Measurements from ENCODE around the gene DISP2. TPM values are rescaled to one million over a fixed set of nuclear protein-coding genes. Genes with fewer than 3 reads are reported as not detected.
A peak's percentile ranks its signal among the peaks of the same experiment; 100 is the strongest.

DISP2 gene
- total and polyA plus RNA-seq, 9 of the 15 experiments (the other 6 are each of a cell fraction or from before 2014, with no cell fraction given), result 0.06 to 0.89 (median 0.15) TPM; not detected in 1

DNA sequence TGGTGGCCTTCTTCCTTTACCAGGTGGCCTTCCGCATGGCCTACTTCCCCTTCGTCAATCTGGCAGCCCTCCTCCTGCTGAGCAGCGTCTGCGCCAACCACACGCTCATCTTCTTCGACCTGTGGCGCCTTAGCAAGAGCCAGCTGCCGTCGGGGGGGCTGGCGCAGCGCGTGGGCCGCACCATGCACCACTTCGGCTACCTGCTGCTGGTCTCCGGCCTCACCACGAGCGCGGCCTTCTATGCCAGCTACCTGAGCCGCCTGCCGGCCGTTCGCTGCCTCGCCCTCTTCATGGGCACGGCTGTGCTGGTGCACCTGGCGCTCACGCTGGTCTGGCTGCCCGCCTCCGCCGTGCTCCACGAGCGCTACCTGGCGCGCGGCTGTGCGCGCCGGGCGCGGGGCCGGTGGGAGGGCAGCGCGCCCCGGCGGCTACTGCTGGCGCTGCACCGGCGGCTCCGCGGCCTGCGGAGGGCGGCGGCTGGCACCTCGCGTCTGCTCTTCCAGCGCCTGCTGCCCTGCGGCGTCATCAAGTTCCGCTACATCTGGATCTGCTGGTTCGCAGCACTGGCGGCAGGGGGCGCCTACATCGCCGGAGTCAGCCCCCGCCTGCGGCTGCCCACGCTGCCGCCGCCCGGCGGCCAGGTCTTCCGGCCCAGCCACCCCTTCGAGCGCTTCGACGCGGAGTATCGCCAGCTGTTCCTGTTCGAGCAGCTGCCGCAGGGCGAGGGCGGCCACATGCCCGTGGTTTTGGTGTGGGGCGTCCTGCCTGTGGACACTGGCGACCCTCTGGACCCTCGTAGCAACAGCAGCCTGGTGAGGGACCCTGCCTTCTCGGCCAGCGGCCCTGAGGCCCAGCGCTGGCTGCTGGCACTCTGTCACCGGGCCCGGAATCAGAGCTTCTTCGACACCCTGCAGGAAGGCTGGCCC, 9.9 kb downstream of the DISP2 start (continued):
- TF ChIP-seq, protein P1, sequence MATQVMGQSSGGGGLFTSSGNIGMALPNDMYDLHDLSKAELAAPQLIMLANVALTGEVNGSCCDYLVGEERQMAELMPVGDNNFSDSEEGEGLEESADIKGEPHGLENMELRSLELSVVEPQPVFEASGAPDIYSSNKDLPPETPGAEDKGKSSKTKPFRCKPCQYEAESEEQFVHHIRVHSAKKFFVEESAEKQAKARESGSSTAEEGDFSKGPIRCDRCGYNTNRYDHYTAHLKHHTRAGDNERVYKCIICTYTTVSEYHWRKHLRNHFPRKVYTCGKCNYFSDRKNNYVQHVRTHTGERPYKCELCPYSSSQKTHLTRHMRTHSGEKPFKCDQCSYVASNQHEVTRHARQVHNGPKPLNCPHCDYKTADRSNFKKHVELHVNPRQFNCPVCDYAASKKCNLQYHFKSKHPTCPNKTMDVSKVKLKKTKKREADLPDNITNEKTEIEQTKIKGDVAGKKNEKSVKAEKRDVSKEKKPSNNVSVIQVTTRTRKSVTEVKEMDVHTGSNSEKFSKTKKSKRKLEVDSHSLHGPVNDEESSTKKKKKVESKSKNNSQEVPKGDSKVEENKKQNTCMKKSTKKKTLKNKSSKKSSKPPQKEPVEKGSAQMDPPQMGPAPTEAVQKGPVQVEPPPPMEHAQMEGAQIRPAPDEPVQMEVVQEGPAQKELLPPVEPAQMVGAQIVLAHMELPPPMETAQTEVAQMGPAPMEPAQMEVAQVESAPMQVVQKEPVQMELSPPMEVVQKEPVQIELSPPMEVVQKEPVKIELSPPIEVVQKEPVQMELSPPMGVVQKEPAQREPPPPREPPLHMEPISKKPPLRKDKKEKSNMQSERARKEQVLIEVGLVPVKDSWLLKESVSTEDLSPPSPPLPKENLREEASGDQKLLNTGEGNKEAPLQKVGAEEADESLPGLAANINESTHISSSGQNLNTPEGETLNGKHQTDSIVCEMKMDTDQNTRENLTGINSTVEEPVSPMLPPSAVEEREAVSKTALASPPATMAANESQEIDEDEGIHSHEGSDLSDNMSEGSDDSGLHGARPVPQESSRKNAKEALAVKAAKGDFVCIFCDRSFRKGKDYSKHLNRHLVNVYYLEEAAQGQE (IDR thresholded peaks at IDR 0.05; ENCODE audit: borderline replicate concordance), result peak; percentile 74
- TF ChIP-seq, protein P1 (CRISPR knock-in tag; IDR thresholded peaks at IDR 0.05; ENCODE audit: low read depth), result no peak
- TF ChIP-seq, protein P2, sequence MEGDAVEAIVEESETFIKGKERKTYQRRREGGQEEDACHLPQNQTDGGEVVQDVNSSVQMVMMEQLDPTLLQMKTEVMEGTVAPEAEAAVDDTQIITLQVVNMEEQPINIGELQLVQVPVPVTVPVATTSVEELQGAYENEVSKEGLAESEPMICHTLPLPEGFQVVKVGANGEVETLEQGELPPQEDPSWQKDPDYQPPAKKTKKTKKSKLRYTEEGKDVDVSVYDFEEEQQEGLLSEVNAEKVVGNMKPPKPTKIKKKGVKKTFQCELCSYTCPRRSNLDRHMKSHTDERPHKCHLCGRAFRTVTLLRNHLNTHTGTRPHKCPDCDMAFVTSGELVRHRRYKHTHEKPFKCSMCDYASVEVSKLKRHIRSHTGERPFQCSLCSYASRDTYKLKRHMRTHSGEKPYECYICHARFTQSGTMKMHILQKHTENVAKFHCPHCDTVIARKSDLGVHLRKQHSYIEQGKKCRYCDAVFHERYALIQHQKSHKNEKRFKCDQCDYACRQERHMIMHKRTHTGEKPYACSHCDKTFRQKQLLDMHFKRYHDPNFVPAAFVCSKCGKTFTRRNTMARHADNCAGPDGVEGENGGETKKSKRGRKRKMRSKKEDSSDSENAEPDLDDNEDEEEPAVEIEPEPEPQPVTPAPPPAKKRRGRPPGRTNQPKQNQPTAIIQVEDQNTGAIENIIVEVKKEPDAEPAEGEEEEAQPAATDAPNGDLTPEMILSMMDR (IDR thresholded peaks at IDR 0.05 in 2 of 3, conservative IDR thresholded peaks at IDR 0.05 in 1 of 3; ENCODE audit: insufficient read depth in 2 of 3, low read depth in 1 of 3, low read length in 3 of 3), result peak; percentile 82 to 98 (median 94)
- peak; percentile 89 for TF ChIP-seq CXXC5 (CRISPR knock-in tag; IDR thresholded peaks at IDR 0.05)
- peak; percentile 50; the same call in 1 of the 2 replicates for TF ChIP-seq KLF13 (tag; IDR thresholded peaks at IDR 0.05; ENCODE audit: borderline replicate concordance, low read depth)
- TF ChIP-seq, protein P3, sequence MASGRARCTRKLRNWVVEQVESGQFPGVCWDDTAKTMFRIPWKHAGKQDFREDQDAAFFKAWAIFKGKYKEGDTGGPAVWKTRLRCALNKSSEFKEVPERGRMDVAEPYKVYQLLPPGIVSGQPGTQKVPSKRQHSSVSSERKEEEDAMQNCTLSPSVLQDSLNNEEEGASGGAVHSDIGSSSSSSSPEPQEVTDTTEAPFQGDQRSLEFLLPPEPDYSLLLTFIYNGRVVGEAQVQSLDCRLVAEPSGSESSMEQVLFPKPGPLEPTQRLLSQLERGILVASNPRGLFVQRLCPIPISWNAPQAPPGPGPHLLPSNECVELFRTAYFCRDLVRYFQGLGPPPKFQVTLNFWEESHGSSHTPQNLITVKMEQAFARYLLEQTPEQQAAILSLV (tag; IDR thresholded peaks at IDR 0.05), result no peak
- peak; percentile 49 for TF ChIP-seq HNRNPLL (IDR thresholded peaks at IDR 0.05; ENCODE audit: low read depth, low read length, poor library complexity, severe bottlenecking)
- TF ChIP-seq, protein P4, sequence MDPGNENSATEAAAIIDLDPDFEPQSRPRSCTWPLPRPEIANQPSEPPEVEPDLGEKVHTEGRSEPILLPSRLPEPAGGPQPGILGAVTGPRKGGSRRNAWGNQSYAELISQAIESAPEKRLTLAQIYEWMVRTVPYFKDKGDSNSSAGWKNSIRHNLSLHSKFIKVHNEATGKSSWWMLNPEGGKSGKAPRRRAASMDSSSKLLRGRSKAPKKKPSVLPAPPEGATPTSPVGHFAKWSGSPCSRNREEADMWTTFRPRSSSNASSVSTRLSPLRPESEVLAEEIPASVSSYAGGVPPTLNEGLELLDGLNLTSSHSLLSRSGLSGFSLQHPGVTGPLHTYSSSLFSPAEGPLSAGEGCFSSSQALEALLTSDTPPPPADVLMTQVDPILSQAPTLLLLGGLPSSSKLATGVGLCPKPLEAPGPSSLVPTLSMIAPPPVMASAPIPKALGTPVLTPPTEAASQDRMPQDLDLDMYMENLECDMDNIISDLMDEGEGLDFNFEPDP (CRISPR knock-in tag; IDR thresholded peaks at IDR 0.05), result no peak
- TF ChIP-seq, protein P5, sequence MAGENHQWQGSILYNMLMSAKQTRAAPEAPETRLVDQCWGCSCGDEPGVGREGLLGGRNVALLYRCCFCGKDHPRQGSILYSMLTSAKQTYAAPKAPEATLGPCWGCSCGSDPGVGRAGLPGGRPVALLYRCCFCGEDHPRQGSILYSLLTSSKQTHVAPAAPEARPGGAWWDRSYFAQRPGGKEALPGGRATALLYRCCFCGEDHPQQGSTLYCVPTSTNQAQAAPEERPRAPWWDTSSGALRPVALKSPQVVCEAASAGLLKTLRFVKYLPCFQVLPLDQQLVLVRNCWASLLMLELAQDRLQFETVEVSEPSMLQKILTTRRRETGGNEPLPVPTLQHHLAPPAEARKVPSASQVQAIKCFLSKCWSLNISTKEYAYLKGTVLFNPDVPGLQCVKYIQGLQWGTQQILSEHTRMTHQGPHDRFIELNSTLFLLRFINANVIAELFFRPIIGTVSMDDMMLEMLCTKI (IDR thresholded peaks at IDR 0.05; ENCODE audit: partially characterized antibody), result no peak
- TF ChIP-seq HCFC1 (IDR thresholded peaks at IDR 0.05; ENCODE audit: low read depth, low read length), result peak; percentile 47; the same call in 1 of the 2 replicates
- TF ChIP-seq U2AF1 (optimal IDR thresholded peaks at IDR 0.05; ENCODE audit: low read depth, low read length), result peak; percentile 77

Measured in K562 (cell line).